A549 (cell line): ENCODE measurements around the gene TSC22D2.

Source experiments
- CHD2 ChIP-seq: fragments of 150-350 bp; IDR thresholded peaks from 2 replicates; pipeline ENCODE4 v1.6.1; 2014; ENCODE audit warnings: low read length; ENCODE audit not compliant: partially characterized antibody
- MAFK ChIP-seq: fragments of 450-650 bp; IDR thresholded peaks from 2 replicates; pipeline ENCODE4 v1.6.1; 2014; ENCODE audit not compliant: partially characterized antibody
- MAZ ChIP-seq: fragments of 150-350 bp; IDR thresholded peaks from 2 replicates; pipeline ENCODE4 v1.6.1; 2014; ENCODE audit warnings: antibody characterized with exemption, low read depth, low read length, borderline replicate concordance
- MYC ChIP-seq: IDR thresholded peaks from 2 replicates; pipeline ENCODE4 v1.6.1; 2012; ENCODE audit warnings: mild to moderate bottlenecking, inconsistent platforms, low read length, improper control_type of control experiment, borderline replicate concordance
- POLR2A ChIP-seq: IDR thresholded peaks from 2 replicates; pipeline ENCODE4 v1.6.1; 2012; ENCODE audit warnings: mild to moderate bottlenecking, low read length
- POLR2AphosphoS2 ChIP-seq: conservative IDR thresholded peaks from 2 replicates; pipeline ENCODE4 v1.6.1; 2012; ENCODE audit warnings: low read length, improper control_type of control experiment, inconsistent platforms
- RAD21 ChIP-seq, 2 experiments: fragments of >200 bp in 1 of 2; sonication (Bioruptor Twin) in 1 of 2; formaldehyde crosslinking in 1 of 2; IDR thresholded peaks in 1 of 2; conservative IDR thresholded peaks in 1 of 2; 2 replicates in 1 of 2; 3 replicates in 1 of 2; pipeline ENCODE4 v1.6.1; 2012 to 2018; ENCODE audit warnings: inconsistent platforms in 1 of 2
- RNF2 ChIP-seq: fragments of 200-600 bp; sonication (generic); IDR thresholded peaks from 2 replicates; pipeline ENCODE4 v1.6.1; 2016; ENCODE audit warnings: low read depth, mild to moderate bottlenecking, antibody characterized with exemption, moderate library complexity, borderline replicate concordance
- SREBF2 ChIP-seq: fragments of 450-650 bp; IDR thresholded peaks from 2 replicates; pipeline ENCODE4 v1.6.1; 2014; ENCODE audit warnings: mild to moderate bottlenecking, moderate library complexity
- TF ChIP-seq, protein P1 (sequence below): fragments of >200 bp; sonication (Bioruptor Twin); formaldehyde crosslinking; IDR thresholded peaks from 3 replicates; pipeline ENCODE4 v1.5.1; 2016
- TF ChIP-seq, protein P2 (sequence below): IDR thresholded peaks from 2 replicates; pipeline ENCODE4 v1.6.1; 2012

DNA sequence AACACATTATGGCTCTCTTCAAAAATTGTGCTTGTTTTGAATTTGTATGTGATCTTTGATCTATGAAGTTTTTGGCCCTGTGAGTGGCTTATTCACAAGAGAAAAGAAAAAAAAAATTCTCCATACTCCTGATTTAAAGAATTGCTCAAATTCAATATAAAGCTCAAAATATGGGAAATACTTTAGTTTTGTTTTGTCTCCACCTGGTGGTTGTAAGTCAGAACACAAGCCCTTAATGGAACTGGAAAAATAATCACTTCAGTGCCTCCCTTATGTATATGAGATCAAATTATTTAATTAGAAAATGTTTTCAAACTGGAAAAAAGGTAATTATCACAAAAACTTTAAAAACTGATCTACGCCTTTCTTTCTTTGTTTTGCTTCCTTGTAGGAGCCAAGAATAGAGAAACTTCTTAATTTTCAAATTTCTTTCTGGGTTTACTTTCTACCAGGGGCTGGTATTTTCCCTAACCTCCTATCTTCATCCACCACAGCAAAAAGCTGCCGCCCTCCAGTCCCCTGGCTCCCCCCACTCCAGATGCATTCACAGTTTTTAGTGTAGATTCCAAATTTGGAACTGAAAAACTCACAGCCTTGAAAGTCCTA, 87.6 kb downstream of the TSC22D2 start:
- TF ChIP-seq, protein P1, sequence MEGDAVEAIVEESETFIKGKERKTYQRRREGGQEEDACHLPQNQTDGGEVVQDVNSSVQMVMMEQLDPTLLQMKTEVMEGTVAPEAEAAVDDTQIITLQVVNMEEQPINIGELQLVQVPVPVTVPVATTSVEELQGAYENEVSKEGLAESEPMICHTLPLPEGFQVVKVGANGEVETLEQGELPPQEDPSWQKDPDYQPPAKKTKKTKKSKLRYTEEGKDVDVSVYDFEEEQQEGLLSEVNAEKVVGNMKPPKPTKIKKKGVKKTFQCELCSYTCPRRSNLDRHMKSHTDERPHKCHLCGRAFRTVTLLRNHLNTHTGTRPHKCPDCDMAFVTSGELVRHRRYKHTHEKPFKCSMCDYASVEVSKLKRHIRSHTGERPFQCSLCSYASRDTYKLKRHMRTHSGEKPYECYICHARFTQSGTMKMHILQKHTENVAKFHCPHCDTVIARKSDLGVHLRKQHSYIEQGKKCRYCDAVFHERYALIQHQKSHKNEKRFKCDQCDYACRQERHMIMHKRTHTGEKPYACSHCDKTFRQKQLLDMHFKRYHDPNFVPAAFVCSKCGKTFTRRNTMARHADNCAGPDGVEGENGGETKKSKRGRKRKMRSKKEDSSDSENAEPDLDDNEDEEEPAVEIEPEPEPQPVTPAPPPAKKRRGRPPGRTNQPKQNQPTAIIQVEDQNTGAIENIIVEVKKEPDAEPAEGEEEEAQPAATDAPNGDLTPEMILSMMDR = peak; percentile 88
- peak; percentile 90 to 94 for TF ChIP-seq RAD21 (conservative IDR thresholded peaks at IDR 0.05 in 1 of 2, IDR thresholded peaks at IDR 0.05 in 1 of 2)
- TF ChIP-seq POLR2AphosphoS2 = no peak
- TF ChIP-seq POLR2A = no peak
- no peak for TF ChIP-seq SREBF2
- TF ChIP-seq MYC = no peak
- no peak for TF ChIP-seq CHD2
- TF ChIP-seq MAFK = no peak
- TF ChIP-seq, protein P2, sequence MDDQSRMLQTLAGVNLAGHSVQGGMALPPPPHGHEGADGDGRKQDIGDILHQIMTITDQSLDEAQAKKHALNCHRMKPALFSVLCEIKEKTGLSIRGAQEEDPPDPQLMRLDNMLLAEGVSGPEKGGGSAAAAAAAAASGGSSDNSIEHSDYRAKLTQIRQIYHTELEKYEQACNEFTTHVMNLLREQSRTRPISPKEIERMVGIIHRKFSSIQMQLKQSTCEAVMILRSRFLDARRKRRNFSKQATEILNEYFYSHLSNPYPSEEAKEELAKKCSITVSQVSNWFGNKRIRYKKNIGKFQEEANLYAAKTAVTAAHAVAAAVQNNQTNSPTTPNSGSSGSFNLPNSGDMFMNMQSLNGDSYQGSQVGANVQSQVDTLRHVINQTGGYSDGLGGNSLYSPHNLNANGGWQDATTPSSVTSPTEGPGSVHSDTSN = no peak
- TF ChIP-seq RNF2 = no peak
- no peak for TF ChIP-seq MAZ
